Thyroid gland (tissue), 4 donors: ENCODE data around the gene NLRP3. TPM values are rescaled to one million over a fixed set of nuclear protein-coding genes. Genes with fewer than 3 reads are reported as not detected.

Experiments
- DNase-seq, 2 donors: peaks; one replicate each; pipeline ENCODE4 v3.0.0-alpha.2; 2019
- H3K27ac ChIP-seq, 3 donors: fragments of 200-600 bp; sonication (generic); 1 replicate in 2 of 3; 2 replicates in 1 of 3; pipeline ENCODE4 v1.5.1; 2016 to 2019; ENCODE audit warnings: mild to moderate bottlenecking in 1 of 3, moderate library complexity in 1 of 3
- H3K27me3 ChIP-seq: fragments of 200-600 bp; sonication (generic); one replicate; pipeline ENCODE4 v1.5.1; 2019
- H3K36me3 ChIP-seq, 2 donors: fragments of 200-600 bp; sonication (generic); one replicate each; pipeline ENCODE4 v1.5.1; 2016 to 2019
- H3K4me1 ChIP-seq, 2 donors: fragments of 200-600 bp; sonication (generic); one replicate each; pipeline ENCODE4 v1.5.1; 2017 to 2019
- H3K4me3 ChIP-seq, 3 donors: fragments of 200-600 bp; sonication (generic); replicated peaks in 1 of 3; 1 replicate in 2 of 3; 2 replicates in 1 of 3; pipeline ENCODE4 v1.5.1; 2016; ENCODE audit warnings: mild to moderate bottlenecking in 1 of 3
- H3K9me3 ChIP-seq: fragments of 200-600 bp; sonication (generic); one replicate; pipeline ENCODE4 v1.5.1; 2017
- CTCF ChIP-seq, 6 experiments: fragments of 200-600 bp in 3 of 6; fragments of 450-650 bp in 3 of 6; sonication (generic) in 3 of 6; IDR thresholded peaks; one replicate each; pipeline ENCODE4 v1.5.1; 2016 to 2019; ENCODE audit warnings: antibody characterized with exemption in 6 of 6, mild to moderate bottlenecking in 2 of 6, inconsistent platforms in 1 of 6, moderate library complexity in 1 of 6
- POLR2A ChIP-seq, 2 donors: fragments of 450-650 bp; IDR thresholded peaks; one replicate each; pipeline ENCODE4 v1.6.1; 2017; ENCODE audit warnings: antibody characterized with exemption in 2 of 2, mild to moderate bottlenecking in 2 of 2, moderate library complexity in 1 of 2
- WGBS, 2 donors: methylation state at CpG; one replicate each; pipeline ENCODE4 v1.1.5; 2017; 5-methylcytosine and 5-hydroxymethylcytosine counted together
- intact Hi-C: fragments of 100-400 bp; cut with DNase I; formaldehyde crosslinking; loops from one replicate; pipeline ENCODE4 v1.15.1; 2023
- total RNA-seq, 4 donors: library from RNA; depleted of rRNA; stranded (reverse); fragments of >200 nt; gene quantifications; one replicate each; pipeline ENCODE4 v1.2.3, GENCODE V29; 2016

Gene NLRP3
- total RNA-seq, 4 donors from 2014 or later: 0.54 to 2.3 (median 0.75) TPM

GRCh38 chr1:247434005-247434404 is 18.0 kb downstream of the NLRP3 start:
- Histone ChIP-seq H3K36me3 (no peaks in the 10 kb centered on the region), H3K4me1 (no peaks in the 10 kb centered on the region), H3K9me3 (no peaks in the 10 kb centered on the region), H3K27me3 (no peaks in the 10 kb centered on the region), H3K4me3 (no peak overlapping the region), H3K27ac (no peak overlapping the region)
- TF ChIP-seq POLR2A (IDR thresholded peaks at IDR 0.05): no peak
- no peak for TF ChIP-seq CTCF (IDR thresholded peaks at IDR 0.05)
- WGBS, 2 donors: 76 to 82% methylated on average over 9 to 15 of the region's 15 CpGs
- intact Hi-C loops: no loop called here
- DNase-seq: no peak

- intact Hi-C loops: no loop called here
- H3K36me3 ChIP-seq: no peaks in the 10 kb centered on the region
- no peaks in the 10 kb centered on the region for H3K27me3 ChIP-seq
- TF ChIP-seq POLR2A (IDR thresholded peaks at IDR 0.05) (no peak), CTCF (IDR thresholded peaks at IDR 0.05) (no peak)
- H3K9me3 ChIP-seq: no peaks in the 10 kb centered on the region
- no peak for DNase-seq
- H3K4me3 ChIP-seq: no peak overlapping the region
- no peaks in the 10 kb centered on the region for H3K4me1 ChIP-seq
- no peak overlapping the region for H3K27ac ChIP-seq
- WGBS, 2 donors: 78% methylated on average over 13 of the region's 13 CpGs
These were observed 19.2 kb downstream of the NLRP3 start for GRCh38 chr1:247435030-247435758.

GRCh38 chr1:247435759-247436147 is 19.8 kb downstream of the NLRP3 start:
- Histone ChIP-seq H3K4me3 (no peak overlapping the region), H3K4me1 (no peaks in the 10 kb centered on the region), H3K36me3 (no peaks in the 10 kb centered on the region), H3K27ac (no peak overlapping the region), H3K9me3 (no peaks in the 10 kb centered on the region), H3K27me3 (no peaks in the 10 kb centered on the region)
- intact Hi-C loops: no loop called here
- no peak for TF ChIP-seq CTCF (IDR thresholded peaks at IDR 0.05)
- DNase-seq: no peak
- 86 to 92% methylated on average over 3 of the region's 3 CpGs for WGBS, 2 donors

- Histone ChIP-seq H3K9me3 (no peaks in the 10 kb centered on the region), H3K36me3 (no peaks in the 10 kb centered on the region), H3K4me1 (no peaks in the 10 kb centered on the region), H3K4me3 (no peak overlapping the region), H3K27me3 (no peaks in the 10 kb centered on the region), H3K27ac (no peak overlapping the region)
- intact Hi-C loops: no loop called here
- WGBS, 2 donors: 40 to 55% methylated on average over 17 of the region's 17 CpGs
- DNase-seq: no peak
- TF ChIP-seq CTCF (IDR thresholded peaks at IDR 0.05) (no peak), POLR2A (IDR thresholded peaks at IDR 0.05) (no peak)
These were observed 21.9 kb downstream of the NLRP3 start for GRCh38 chr1:247437551-247438505.
